WTC11 (cell line): ENCODE results near the gene CYP4F2. TPM values are rescaled to one million over a fixed set of nuclear protein-coding genes. Genes with fewer than 3 reads are reported as not detected.
A peak's percentile ranks its signal among the peaks of the same experiment; 100 is the strongest.
"Not testable (repeated sequence)": the region's sequence is repeated elsewhere in the genome, so short reads cannot be mapped to it uniquely, and the experiment has no call there.

Experiments used
- ATAC-seq: fragments of 200-7000 bp; cut with Tn5 transposase; 2 replicates; pipeline ENCODE4 v1.10.0; 2021; ENCODE audit warnings: mild to moderate bottlenecking, moderate library complexity
- CTCF ChIA-PET: fragments of 300-600 bp; sonication (Branson Sonifier 250); formaldehyde crosslinking; loops from one replicate; lab custom pipeline; 2021; ENCODE audit warnings: antibody characterized with exemption; lab: Charles Lee
- POLR2A ChIA-PET: fragments of 350-600 bp; sonication (Branson Sonifier 250); formaldehyde crosslinking; loops from one replicate; lab custom pipeline; 2021; ENCODE audit warnings: antibody characterized with exemption; lab: Charles Lee
- DNase-seq: peaks from one replicate; pipeline ENCODE4 v3.0.0; 2021; ENCODE audit warnings: low spot score
- H3K27ac Mint-ChIP-seq: 2 replicates; pipeline ENCODE4 v1.8.0; 2021; ENCODE audit warnings: mixed read lengths
- H3K27me3 Mint-ChIP-seq: 2 replicates; pipeline ENCODE4 v1.8.0; 2021; ENCODE audit warnings: low read depth, mild to moderate bottlenecking, moderate library complexity, mixed read lengths
- H3K36me3 Mint-ChIP-seq: 2 replicates; pipeline ENCODE4 v1.8.0; 2021; ENCODE audit warnings: mixed read lengths
- H3K4me1 Mint-ChIP-seq: 2 replicates; pipeline ENCODE4 v1.8.0; 2022; ENCODE audit warnings: mixed read lengths
- H3K4me3 Mint-ChIP-seq: 2 replicates; pipeline ENCODE4 v1.8.0; 2021; ENCODE audit warnings: mild to moderate bottlenecking, moderate library complexity, mixed read lengths
- H3K9me3 Mint-ChIP-seq: 2 replicates; pipeline ENCODE4 v1.8.0; 2021; ENCODE audit warnings: mixed read lengths
- ARID4B ChIP-seq: sonication (generic); formaldehyde crosslinking; IDR thresholded peaks from 2 replicates; pipeline ENCODE4 v1.8.0; 2023; ENCODE audit warnings: missing genetic modification reagents, mild to moderate bottlenecking, borderline replicate concordance
- NR1H2 ChIP-seq: sonication (generic); formaldehyde crosslinking; IDR thresholded peaks from 2 replicates; pipeline ENCODE4 v1.9.0; 2021; ENCODE audit warnings: mild to moderate bottlenecking, moderate library complexity, missing genetic modification reagents
- OVOL2 ChIP-seq: fragments of 250-450 bp; sonication (Bioruptor Pico); IDR thresholded peaks from 2 replicates; pipeline ENCODE4 v1.9.0; 2021; ENCODE audit warnings: mild to moderate bottlenecking, borderline replicate concordance
- SMAD3 ChIP-seq: sonication (generic); formaldehyde crosslinking; IDR thresholded peaks from 2 replicates; pipeline ENCODE4 v1.8.0; 2022; ENCODE audit warnings: missing genetic modification reagents, mild to moderate bottlenecking, borderline replicate concordance
- ZNF121 ChIP-seq: sonication (generic); formaldehyde crosslinking; IDR thresholded peaks from 2 replicates; pipeline ENCODE4 v1.8.0; 2023; ENCODE audit warnings: missing genetic modification reagents
- total RNA-seq: library from RNA; stranded (reverse); gene quantifications from 3 replicates; pipeline ENCODE4 v1.2.3, GENCODE V29; 2021
- TF ChIP-seq, protein P1 (sequence below): sonication (generic); formaldehyde crosslinking; IDR thresholded peaks from 2 replicates; pipeline ENCODE4 v1.8.1; 2023; ENCODE audit warnings: mild to moderate bottlenecking, moderate library complexity, missing genetic modification reagents
- TF ChIP-seq, protein P2 (sequence below): sonication (generic); formaldehyde crosslinking; IDR thresholded peaks from 2 replicates; pipeline ENCODE4 v1.8.1; 2023; ENCODE audit warnings: mild to moderate bottlenecking, missing genetic modification reagents, borderline replicate concordance

Gene CYP4F2
- total RNA-seq, 1 experiment from 2014 or later, result 0.24 TPM

DNA sequence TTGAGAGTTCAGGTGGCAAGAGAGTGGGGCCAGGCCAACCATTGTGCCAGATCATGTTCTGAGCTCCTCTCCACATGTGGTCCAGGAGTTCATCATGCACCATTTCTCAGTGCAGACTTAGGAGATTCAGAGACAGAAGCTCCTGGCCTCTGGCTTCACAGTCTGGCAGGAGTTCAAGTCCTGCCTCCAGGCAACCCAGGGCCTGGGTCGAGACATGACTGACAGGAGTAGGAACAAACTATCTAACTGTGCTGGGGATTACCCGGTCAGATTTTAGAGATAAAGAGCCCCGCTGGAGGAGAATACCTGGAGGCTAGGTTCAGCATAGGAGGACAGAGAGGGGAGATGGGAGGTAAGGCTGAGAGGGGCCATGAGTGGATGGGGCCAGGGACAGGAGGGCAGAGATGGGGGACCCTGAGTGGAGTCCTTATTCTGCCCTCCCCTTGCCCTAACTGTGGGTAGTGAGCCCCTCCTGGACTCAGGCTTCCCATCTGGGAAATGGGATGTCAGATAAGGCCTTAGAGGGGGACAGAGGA, 37.4 kb upstream of the CYP4F2 start:
- DNase-seq, result no peak
- peaks cover 28% of the 10 kb centered on the region for H3K36me3 Mint-ChIP-seq
- no peaks in the 10 kb centered on the region for H3K4me1 Mint-ChIP-seq
- no peak overlapping the region for H3K4me3 Mint-ChIP-seq
- TF ChIP-seq SMAD3 (CRISPR knock-in tag) (no peak), OVOL2 (CRISPR knock-in tag) (no peak)
- ATAC-seq, result no peak
- H3K27ac Mint-ChIP-seq, result no peak overlapping the region
- H3K9me3 Mint-ChIP-seq, result peaks cover 46% of the 10 kb centered on the region
- CTCF ChIA-PET, result no interaction called here
- POLR2A ChIA-PET, result no interaction called here
- peaks cover 49% of the 10 kb centered on the region for H3K27me3 Mint-ChIP-seq

- Mint-ChIP-seq H3K4me3 (peak within 1 kb of the TSS; percentile 14; the same call in 1 of the 2 replicates), H3K27ac (no peak within 1 kb of the TSS), H3K4me1 (no peaks in the 10 kb centered on the region), H3K9me3 (peaks cover 44% of the 10 kb centered on the region), H3K36me3 (peaks cover 31% of the 10 kb centered on the region), H3K27me3 (peaks cover 56% of the 10 kb centered on the region)
- TF ChIP-seq ZNF121 (CRISPR knock-in tag), result no peak
- ATAC-seq, result no peak
- ChIA-PET CTCF (no interaction called here), POLR2A (no interaction called here)
- DNase-seq, result no peak
Observed at GRCh38 chr19:15934332-15935078, 36.6 kb upstream of the CYP4F2 start, which contains the start of gene CYP4F11. Gene CYP4F11 (minus strand): TSS chr19:15934529. CDS start chr19:15934408, 121 bp downstream.

DNA sequence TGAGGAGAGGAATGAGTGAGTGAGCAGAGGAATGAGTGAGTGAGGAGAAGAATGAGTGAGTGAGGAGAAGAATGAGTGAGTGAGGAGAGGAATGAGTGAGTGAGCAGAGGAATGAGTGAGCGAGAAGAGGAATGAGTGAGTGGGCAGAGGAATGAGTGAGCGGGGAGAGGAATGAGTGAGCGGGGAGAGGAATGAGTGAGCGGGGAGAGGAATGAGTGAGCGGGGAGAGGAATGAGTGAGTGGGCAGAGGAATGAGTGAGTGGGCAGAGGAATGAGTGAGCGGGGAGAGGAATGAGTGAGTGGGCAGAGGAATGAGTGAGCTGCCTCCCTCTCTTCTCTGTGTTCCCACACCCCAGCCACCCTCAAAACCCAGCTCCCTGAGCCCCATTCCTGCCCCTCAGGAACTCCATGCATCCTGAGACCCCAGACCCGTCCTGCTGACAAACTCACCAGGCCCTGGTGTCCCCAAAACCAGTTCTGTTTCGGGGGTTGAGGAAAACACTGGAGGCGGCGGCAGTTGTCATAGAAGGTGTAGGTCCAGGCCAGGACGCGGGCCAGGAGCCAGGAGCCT, 36.0 kb upstream of the CYP4F2 start:
- H3K4me1 Mint-ChIP-seq, CTCF ChIA-PET, H3K27ac Mint-ChIP-seq, POLR2A ChIA-PET, ATAC-seq, DNase-seq: not testable (repeated sequence)
- H3K4me3 Mint-ChIP-seq, result peak overlapping the region; percentile 14; the same call in 1 of the 2 replicates
- H3K36me3 Mint-ChIP-seq, result peaks cover 38% of the 10 kb centered on the region
- peaks cover 63% of the 10 kb centered on the region for H3K27me3 Mint-ChIP-seq
- H3K9me3 Mint-ChIP-seq, result peaks cover 50% of the 10 kb centered on the region

GRCh38 chr19:15928321-15928720, 30.4 kb upstream of the CYP4F2 start:
- ATAC-seq, result no peak
- Mint-ChIP-seq H3K27ac (no peak overlapping the region), H3K27me3 (peaks cover 60% of the 10 kb centered on the region), H3K4me1 (no peaks in the 10 kb centered on the region), H3K9me3 (peaks cover 69% of the 10 kb centered on the region), H3K4me3 (no peak overlapping the region), H3K36me3 (peaks cover 49% of the 10 kb centered on the region)
- no peak for DNase-seq
- TF ChIP-seq, protein P1, sequence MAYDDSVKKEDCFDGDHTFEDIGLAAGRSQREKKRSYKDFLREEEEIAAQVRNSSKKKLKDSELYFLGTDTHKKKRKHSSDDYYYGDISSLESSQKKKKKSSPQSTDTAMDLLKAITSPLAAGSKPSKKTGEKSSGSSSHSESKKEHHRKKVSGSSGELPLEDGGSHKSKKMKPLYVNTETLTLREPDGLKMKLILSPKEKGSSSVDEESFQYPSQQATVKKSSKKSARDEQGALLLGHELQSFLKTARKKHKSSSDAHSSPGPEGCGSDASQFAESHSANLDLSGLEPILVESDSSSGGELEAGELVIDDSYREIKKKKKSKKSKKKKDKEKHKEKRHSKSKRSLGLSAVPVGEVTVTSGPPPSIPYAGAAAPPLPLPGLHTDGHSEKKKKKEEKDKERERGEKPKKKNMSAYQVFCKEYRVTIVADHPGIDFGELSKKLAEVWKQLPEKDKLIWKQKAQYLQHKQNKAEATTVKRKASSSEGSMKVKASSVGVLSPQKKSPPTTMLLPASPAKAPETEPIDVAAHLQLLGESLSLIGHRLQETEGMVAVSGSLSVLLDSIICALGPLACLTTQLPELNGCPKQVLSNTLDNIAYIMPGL, result no peak
- TF ChIP-seq, protein P2, sequence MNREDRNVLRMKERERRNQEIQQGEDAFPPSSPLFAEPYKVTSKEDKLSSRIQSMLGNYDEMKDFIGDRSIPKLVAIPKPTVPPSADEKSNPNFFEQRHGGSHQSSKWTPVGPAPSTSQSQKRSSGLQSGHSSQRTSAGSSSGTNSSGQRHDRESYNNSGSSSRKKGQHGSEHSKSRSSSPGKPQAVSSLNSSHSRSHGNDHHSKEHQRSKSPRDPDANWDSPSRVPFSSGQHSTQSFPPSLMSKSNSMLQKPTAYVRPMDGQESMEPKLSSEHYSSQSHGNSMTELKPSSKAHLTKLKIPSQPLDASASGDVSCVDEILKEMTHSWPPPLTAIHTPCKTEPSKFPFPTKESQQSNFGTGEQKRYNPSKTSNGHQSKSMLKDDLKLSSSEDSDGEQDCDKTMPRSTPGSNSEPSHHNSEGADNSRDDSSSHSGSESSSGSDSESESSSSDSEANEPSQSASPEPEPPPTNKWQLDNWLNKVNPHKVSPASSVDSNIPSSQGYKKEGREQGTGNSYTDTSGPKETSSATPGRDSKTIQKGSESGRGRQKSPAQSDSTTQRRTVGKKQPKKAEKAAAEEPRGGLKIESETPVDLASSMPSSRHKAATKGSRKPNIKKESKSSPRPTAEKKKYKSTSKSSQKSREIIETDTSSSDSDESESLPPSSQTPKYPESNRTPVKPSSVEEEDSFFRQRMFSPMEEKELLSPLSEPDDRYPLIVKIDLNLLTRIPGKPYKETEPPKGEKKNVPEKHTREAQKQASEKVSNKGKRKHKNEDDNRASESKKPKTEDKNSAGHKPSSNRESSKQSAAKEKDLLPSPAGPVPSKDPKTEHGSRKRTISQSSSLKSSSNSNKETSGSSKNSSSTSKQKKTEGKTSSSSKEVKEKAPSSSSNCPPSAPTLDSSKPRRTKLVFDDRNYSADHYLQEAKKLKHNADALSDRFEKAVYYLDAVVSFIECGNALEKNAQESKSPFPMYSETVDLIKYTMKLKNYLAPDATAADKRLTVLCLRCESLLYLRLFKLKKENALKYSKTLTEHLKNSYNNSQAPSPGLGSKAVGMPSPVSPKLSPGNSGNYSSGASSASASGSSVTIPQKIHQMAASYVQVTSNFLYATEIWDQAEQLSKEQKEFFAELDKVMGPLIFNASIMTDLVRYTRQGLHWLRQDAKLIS, result no peak
- TF ChIP-seq NR1H2 (CRISPR knock-in tag) (no peak), ARID4B (CRISPR knock-in tag) (no peak)
- POLR2A ChIA-PET, result no interaction called here
- CTCF ChIA-PET, result no interaction called here
